DND-41 (cell line): ENCODE results near the gene MINDY4.

Experiments
- ATAC-seq: fragments of 200-7000 bp; cut with Tn5 transposase; 3 replicates; pipeline ENCODE4 v1.9.1; 2021; ENCODE audit warnings: low read depth; ENCODE audit not compliant: insufficient read depth
- DNase-seq: peaks from one replicate; pipeline ENCODE4 v3.0.0-alpha.2; 2020
- H2AFZ ChIP-seq: 2 replicates; pipeline ENCODE4 v1.6.0; 2012; ENCODE audit warnings: low read depth, low read length
- H3K27ac ChIP-seq: 2 replicates; pipeline ENCODE4 v1.5.1; 2012; ENCODE audit warnings: low read length, inconsistent platforms
- H3K27me3 ChIP-seq: fragments of 200-600 bp; sonication (generic); 2 replicates; pipeline ENCODE4 v1.6.0; 2012; ENCODE audit warnings: low read length, mild to moderate bottlenecking, inconsistent platforms; ENCODE audit not compliant: insufficient read depth, poor library complexity
- H3K36me3 ChIP-seq: 2 replicates; pipeline ENCODE4 v1.5.1; 2012; ENCODE audit warnings: low read length, inconsistent platforms; ENCODE audit not compliant: insufficient read depth
- H3K4me1 ChIP-seq: 2 replicates; pipeline ENCODE4 v1.5.1; 2012; ENCODE audit warnings: mild to moderate bottlenecking, low read length; ENCODE audit not compliant: insufficient read depth
- H3K4me2 ChIP-seq: 2 replicates; pipeline ENCODE4 v1.6.0; 2012; ENCODE audit warnings: mild to moderate bottlenecking, moderate library complexity, low read length, inconsistent platforms; ENCODE audit not compliant: insufficient read depth
- H3K4me3 ChIP-seq, 2 experiments: fragments of 200-600 bp in 1 of 2; shearing (Covaris generic) in 1 of 2; 2 replicates each; pipeline ENCODE4 v1.5.1; 2012 to 2016; ENCODE audit warnings: inconsistent platforms in 2 of 2, low read length in 2 of 2, mild to moderate bottlenecking in 2 of 2, low read depth in 1 of 2, moderate library complexity in 1 of 2
- H3K79me2 ChIP-seq: 2 replicates; pipeline ENCODE4 v1.6.0; 2012; ENCODE audit warnings: low read length, inconsistent platforms; ENCODE audit not compliant: insufficient read depth
- H3K9ac ChIP-seq: 2 replicates; pipeline ENCODE4 v1.6.0; 2012; ENCODE audit warnings: low read depth, mild to moderate bottlenecking, inconsistent platforms, low read length, moderate library complexity
- H3K9me3 ChIP-seq: 2 replicates; pipeline ENCODE4 v1.5.1; 2012; ENCODE audit warnings: low read length, moderate library complexity, mild to moderate bottlenecking, inconsistent platforms; ENCODE audit not compliant: insufficient read depth, severe bottlenecking
- H4K20me1 ChIP-seq: 2 replicates; pipeline ENCODE4 v1.6.0; 2012; ENCODE audit warnings: low read length; ENCODE audit not compliant: insufficient read depth
- CTCF ChIP-seq: IDR thresholded peaks from 2 replicates; pipeline ENCODE4 v1.5.1; 2012; ENCODE audit warnings: borderline replicate concordance, low read length, moderate library complexity, mild to moderate bottlenecking; ENCODE audit not compliant: poor library complexity, severe bottlenecking; ENCODE audit errors: extremely low read depth
- EZH2 ChIP-seq: IDR thresholded peaks from 3 replicates; pipeline ENCODE4 v1.6.1; 2012; ENCODE audit warnings: borderline replicate concordance, low read depth, mild to moderate bottlenecking, moderate library complexity, low read length, inconsistent platforms; ENCODE audit not compliant: severe bottlenecking

Gene MINDY4

GRCh38 chr7:30930621-30931020, 159.4 kb downstream of the MINDY4 start:
- Histone ChIP-seq H3K4me3 (no peak overlapping the region), H3K4me1 (no peaks in the 10 kb centered on the region), H3K27me3 (peaks cover 4% of the 10 kb centered on the region), H3K9me3 (no peaks in the 10 kb centered on the region), H3K9ac (no peak overlapping the region), H3K79me2 (no peaks in the 10 kb centered on the region), H3K4me2 (no peak overlapping the region), H2AFZ (no peak overlapping the region), H3K36me3 (no peaks in the 10 kb centered on the region), H4K20me1 (no peaks in the 10 kb centered on the region), H3K27ac (no peak overlapping the region)
- no peak for ATAC-seq
- DNase-seq = no peak
- TF ChIP-seq CTCF (no peak), EZH2 (no peak)

GRCh38 chr7:30931161-30931928, 160.1 kb downstream of the MINDY4 start:
- Histone ChIP-seq H3K27me3 (peaks cover 4% of the 10 kb centered on the region), H3K27ac (no peak overlapping the region), H4K20me1 (no peaks in the 10 kb centered on the region), H3K9ac (no peak overlapping the region), H3K79me2 (no peaks in the 10 kb centered on the region), H3K4me2 (no peak overlapping the region), H3K4me1 (no peaks in the 10 kb centered on the region), H3K4me3 (no peak overlapping the region), H2AFZ (no peak overlapping the region), H3K36me3 (no peaks in the 10 kb centered on the region), H3K9me3 (no peaks in the 10 kb centered on the region)
- TF ChIP-seq CTCF (no peak), EZH2 (no peak)
- ATAC-seq (no peak), DNase-seq (no peak)

- Histone ChIP-seq H3K9me3 (no peaks in the 10 kb centered on the region), H3K36me3 (no peaks in the 10 kb centered on the region), H3K9ac (no peak overlapping the region), H3K4me2 (no peak overlapping the region), H3K27ac (no peak overlapping the region), H3K79me2 (no peaks in the 10 kb centered on the region), H2AFZ (no peak overlapping the region), H4K20me1 (no peaks in the 10 kb centered on the region), H3K4me3 (no peak overlapping the region), H3K4me1 (no peaks in the 10 kb centered on the region), H3K27me3 (peaks cover 4% of the 10 kb centered on the region)
- DNase-seq (no peak), ATAC-seq (no peak)
- TF ChIP-seq EZH2 = no peak
- TF ChIP-seq CTCF = no peak
These were observed 160.8 kb downstream of the MINDY4 start for GRCh38 chr7:30931929-30932540.
